Measurements from ENCODE around the gene HS1BP3.

DNA sequence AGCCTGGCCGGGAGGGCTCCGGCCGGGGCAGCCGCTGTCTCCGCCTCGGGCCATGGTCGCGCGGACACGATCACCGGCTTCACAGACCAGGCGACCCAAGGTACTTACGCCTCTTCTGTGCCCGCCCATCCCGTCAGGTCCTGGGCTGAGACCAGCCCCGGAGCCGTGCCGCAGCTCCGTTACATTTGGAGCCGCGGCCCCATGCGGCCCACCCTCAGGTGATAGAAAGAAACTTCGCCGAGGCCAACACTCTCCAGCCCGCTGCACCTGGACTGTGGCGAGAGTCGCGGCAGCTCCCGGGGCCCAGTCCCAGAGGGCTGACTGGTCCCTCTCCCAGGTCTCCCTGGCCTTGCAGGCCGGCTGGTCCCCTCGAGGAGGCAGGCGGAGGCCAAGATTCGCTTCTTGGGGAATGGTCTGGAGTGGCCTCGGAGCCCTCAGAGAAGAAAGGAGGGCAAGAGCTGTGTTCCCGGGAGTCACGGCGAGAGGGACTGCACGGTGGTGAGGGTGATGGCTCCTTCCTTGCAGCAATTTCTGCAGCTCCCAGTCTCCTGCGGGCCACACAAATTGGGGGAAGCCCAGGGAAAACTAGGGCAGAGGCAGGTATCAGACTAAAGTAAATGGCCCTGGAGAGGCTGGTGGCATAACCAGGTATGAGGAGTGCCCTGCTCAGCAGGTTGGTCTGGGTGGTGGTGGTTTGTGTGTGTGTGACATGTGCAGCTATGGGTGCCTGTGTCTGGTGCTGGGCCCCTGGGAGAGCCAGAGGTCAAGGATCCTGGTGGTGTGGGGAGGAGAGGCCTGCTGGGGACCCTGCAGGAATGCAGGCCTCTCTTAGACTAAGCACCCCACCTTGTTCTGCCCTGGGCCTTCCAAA is 16.9 kb upstream of the HS1BP3 start:
- TF ChIP-seq CTCF (IDR thresholded peaks at IDR 0.05; ENCODE audit: low read depth, low read length, poor library complexity, severe bottlenecking) = no peak
- TF ChIP-seq EZH2phosphoT487 (IDR thresholded peaks at IDR 0.05; ENCODE audit: borderline replicate concordance, low read length) = no peak

Measured in DOHH2 (cell line).